Measurements from ENCODE around the gene STX11.

DNA sequence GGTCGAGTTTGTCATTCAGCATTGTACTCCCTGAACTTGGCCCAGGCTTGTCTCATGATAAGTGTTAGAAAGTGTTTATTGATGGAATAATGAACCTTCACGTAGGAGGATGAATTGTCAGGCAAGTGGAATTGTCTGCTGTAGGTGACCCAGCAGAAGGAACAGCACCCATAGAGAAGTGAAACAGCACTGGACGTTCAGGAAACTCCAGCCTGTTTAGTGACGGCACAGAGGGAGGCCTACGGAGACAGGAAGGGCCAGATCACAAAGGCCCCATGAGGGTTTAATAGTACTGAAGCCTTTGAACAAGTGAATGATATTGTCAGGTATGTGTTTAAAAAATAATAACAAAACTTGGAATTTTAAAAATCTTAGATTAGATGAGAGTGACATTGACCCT is 2.9 kb downstream of the STX11 start:
- TF ChIP-seq EZH2 (IDR thresholded peaks at IDR 0.05; ENCODE audit: low read length) (no peak), CTCF (optimal IDR thresholded peaks at IDR 0.05 in 1 of 3, IDR thresholded peaks at IDR 0.05 in 1 of 3, conservative IDR thresholded peaks at IDR 0.05 in 1 of 3; ENCODE audit: extremely low read depth in 1 of 3, insufficient read depth in 2 of 3, low read length in 3 of 3) (no peak)

All from keratinocyte (primary cell).